H9 (cell line): ENCODE measurements around the gene KRT27. TPM values are rescaled to one million over a fixed set of nuclear protein-coding genes. Genes with fewer than 3 reads are reported as not detected.

Experiments used
- DNase-seq: peaks from one replicate; pipeline ENCODE4 v3.0.0-alpha.2; 2017
- H2AFZ ChIP-seq: one replicate; pipeline ENCODE4 v1.6.1; 2013; ENCODE audit warnings: mild to moderate bottlenecking, low read length, control low read depth, moderate library complexity
- H2AK5ac ChIP-seq: 2 replicates; pipeline ENCODE4 v1.6.1; 2013; ENCODE audit warnings: low read length, control low read depth, mixed read lengths; ENCODE audit not compliant: insufficient read length
- H2BK120ac ChIP-seq: one replicate; pipeline ENCODE4 v1.6.1; 2013; ENCODE audit warnings: low read depth, mild to moderate bottlenecking, low read length, control low read depth, inconsistent platforms; ENCODE audit not compliant: poor library complexity, severe bottlenecking
- H2BK12ac ChIP-seq: 2 replicates; pipeline ENCODE4 v1.6.1; 2013; ENCODE audit warnings: low read length, control low read depth, mixed read lengths, low read depth; ENCODE audit not compliant: insufficient read length
- H2BK15ac ChIP-seq: 2 replicates; pipeline ENCODE4 v1.6.1; 2013; ENCODE audit warnings: low read depth, low read length, control low read depth
- H2BK20ac ChIP-seq: one replicate; pipeline ENCODE4 v1.6.1; 2013; ENCODE audit warnings: low read depth, mild to moderate bottlenecking, low read length, control low read depth, inconsistent platforms; ENCODE audit not compliant: poor library complexity, severe bottlenecking
- H2BK5ac ChIP-seq: 2 replicates; pipeline ENCODE4 v1.6.1; 2013; ENCODE audit warnings: low read length, control low read depth, mixed read lengths; ENCODE audit not compliant: insufficient read length
- H3K14ac ChIP-seq: 2 replicates; pipeline ENCODE4 v1.6.1; 2013; ENCODE audit warnings: low read length, control low read depth; ENCODE audit not compliant: insufficient read depth
- H3K18ac ChIP-seq: 2 replicates; pipeline ENCODE4 v1.6.1; 2013; ENCODE audit warnings: low read depth, mild to moderate bottlenecking, mixed read lengths, low read length, control low read depth; ENCODE audit not compliant: insufficient read length
- H3K23ac ChIP-seq: 2 replicates; pipeline ENCODE4 v1.6.1; 2013; ENCODE audit warnings: low read length, control low read depth, mixed read lengths, low read depth; ENCODE audit not compliant: insufficient read length
- H3K23me2 ChIP-seq: 2 replicates; pipeline ENCODE4 v1.6.1; 2013; ENCODE audit warnings: low read depth, mild to moderate bottlenecking, mixed read lengths, low read length, control low read depth; ENCODE audit not compliant: insufficient read length, poor library complexity, severe bottlenecking
- H3K27ac ChIP-seq: 2 replicates; pipeline ENCODE4 v1.5.1; 2013; ENCODE audit warnings: low read length, control low read depth, mixed read lengths, low read depth; ENCODE audit not compliant: insufficient read length
- H3K27me3 ChIP-seq: 2 replicates; pipeline ENCODE4 v1.6.1; 2013; ENCODE audit warnings: low read length, control low read depth, inconsistent platforms; ENCODE audit not compliant: insufficient read depth
- H3K4ac ChIP-seq: 2 replicates; pipeline ENCODE4 v1.6.1; 2013; ENCODE audit warnings: low read depth, mild to moderate bottlenecking, control low read depth, inconsistent platforms, low read length, moderate library complexity
- H3K4me1 ChIP-seq: 2 replicates; pipeline ENCODE4 v1.6.1; 2013; ENCODE audit warnings: low read length, control low read depth, inconsistent platforms; ENCODE audit not compliant: insufficient read depth
- H3K4me2 ChIP-seq: 2 replicates; pipeline ENCODE4 v1.6.1; 2013; ENCODE audit warnings: low read length, control low read depth, mixed read lengths; ENCODE audit not compliant: insufficient read length, insufficient read depth
- H3K56ac ChIP-seq: 2 replicates; pipeline ENCODE4 v1.6.1; 2013; ENCODE audit warnings: low read depth, mild to moderate bottlenecking, mixed read lengths, low read length, control low read depth; ENCODE audit not compliant: insufficient read length
- H3K79me1 ChIP-seq: 2 replicates; pipeline ENCODE4 v1.6.1; 2013; ENCODE audit warnings: low read depth, mild to moderate bottlenecking, moderate library complexity, low read length, control low read depth, inconsistent platforms; ENCODE audit not compliant: insufficient read depth, poor library complexity, severe bottlenecking
- H3K79me2 ChIP-seq: 2 replicates; pipeline ENCODE4 v1.6.1; 2013; ENCODE audit warnings: low read length, control low read depth, inconsistent platforms; ENCODE audit not compliant: insufficient read depth
- H3K9ac ChIP-seq: 2 replicates; pipeline ENCODE4 v1.6.1; 2013; ENCODE audit warnings: low read length, control low read depth, mixed read lengths; ENCODE audit not compliant: insufficient read length; ENCODE audit errors: extremely low read depth
- H3K9me3 ChIP-seq: one replicate; pipeline ENCODE4 v1.6.1; 2013; ENCODE audit warnings: low read depth, low read length, inconsistent platforms; ENCODE audit not compliant: control insufficient read depth
- H3T11ph ChIP-seq: one replicate; pipeline ENCODE4 v1.6.1; 2013; ENCODE audit warnings: mild to moderate bottlenecking, low read length, control low read depth, inconsistent platforms
- H4K20me1 ChIP-seq: one replicate; pipeline ENCODE4 v1.6.1; 2013; ENCODE audit not compliant: control insufficient read depth, insufficient read length, insufficient read depth
- H4K5ac ChIP-seq: 2 replicates; pipeline ENCODE4 v1.6.1; 2013; ENCODE audit warnings: low read depth, mild to moderate bottlenecking, mixed read lengths, low read length, control low read depth; ENCODE audit not compliant: insufficient read length
- H4K8ac ChIP-seq: replicated peaks from 2 replicates; pipeline ENCODE4 v1.6.1; 2013; ENCODE audit warnings: low read length, control low read depth, mixed read lengths, low read depth; ENCODE audit not compliant: insufficient read length
- H4K91ac ChIP-seq: 2 replicates; pipeline ENCODE4 v1.6.1; 2013; ENCODE audit warnings: low read depth, mild to moderate bottlenecking, moderate library complexity, mixed read lengths, low read length, control low read depth; ENCODE audit not compliant: insufficient read length
- H3K27ac Mint-ChIP-seq, 3 experiments: 2 replicates in 2 of 3; 3 replicates in 1 of 3; pipeline ENCODE4 v1.8.0; 2020 to 2021; ENCODE audit warnings: mixed read lengths in 3 of 3, mild to moderate bottlenecking in 1 of 3, moderate library complexity in 1 of 3
- H3K27me3 Mint-ChIP-seq: 2 replicates; pipeline ENCODE4 v1.8.0; 2021; ENCODE audit warnings: low read depth, mild to moderate bottlenecking, moderate library complexity, mixed read lengths
- H3K36me3 Mint-ChIP-seq, 3 experiments: 2 replicates in 2 of 3; 3 replicates in 1 of 3; pipeline ENCODE4 v1.8.0; 2020 to 2021; ENCODE audit warnings: low read depth in 3 of 3, mixed read lengths in 3 of 3; ENCODE audit not compliant: insufficient read depth in 1 of 3
- H3K4me1 Mint-ChIP-seq, 2 experiments: 2 replicates each; pipeline ENCODE4 v1.8.0; 2020; ENCODE audit warnings: mixed read lengths in 2 of 2
- H3K4me3 Mint-ChIP-seq, 2 experiments: 2 replicates in 1 of 2; 3 replicates in 1 of 2; pipeline ENCODE4 v1.8.0; 2020 to 2021; ENCODE audit warnings: mild to moderate bottlenecking in 2 of 2, mixed read lengths in 2 of 2, moderate library complexity in 1 of 2
- H3K9me3 Mint-ChIP-seq, 2 experiments: 2 replicates in 1 of 2; 3 replicates in 1 of 2; pipeline ENCODE4 v1.8.0; 2020; ENCODE audit warnings: mild to moderate bottlenecking in 2 of 2, mixed read lengths in 2 of 2, moderate library complexity in 1 of 2
- WGBS: extraction: QIAGEN DNeasy Blood & Tissue Kit; methylation state at CpG from one replicate; pipeline ENCODE4 v1.1.7; 2013; ENCODE audit warnings: missing lambda C conversion rate, low lambda C conversion rate, mixed read lengths; ENCODE audit not compliant: insufficient read length; ENCODE audit errors: extremely low coverage; 5-methylcytosine and 5-hydroxymethylcytosine counted together
- total RNA-seq: library from RNA; stranded (reverse); gene quantifications from 2 replicates; pipeline ENCODE4 v1.2.1, GENCODE V29; 2021
- TF ChIP-seq, protein P1 (sequence below): fragments of 200-600 bp; sonication (generic); conservative IDR thresholded peaks from 3 replicates; pipeline ENCODE4 v1.8.0; 2021; ENCODE audit warnings: antibody characterized with exemption, mild to moderate bottlenecking

KRT27 gene
- total RNA-seq, 1 experiment from 2014 or later: not detected

DNA sequence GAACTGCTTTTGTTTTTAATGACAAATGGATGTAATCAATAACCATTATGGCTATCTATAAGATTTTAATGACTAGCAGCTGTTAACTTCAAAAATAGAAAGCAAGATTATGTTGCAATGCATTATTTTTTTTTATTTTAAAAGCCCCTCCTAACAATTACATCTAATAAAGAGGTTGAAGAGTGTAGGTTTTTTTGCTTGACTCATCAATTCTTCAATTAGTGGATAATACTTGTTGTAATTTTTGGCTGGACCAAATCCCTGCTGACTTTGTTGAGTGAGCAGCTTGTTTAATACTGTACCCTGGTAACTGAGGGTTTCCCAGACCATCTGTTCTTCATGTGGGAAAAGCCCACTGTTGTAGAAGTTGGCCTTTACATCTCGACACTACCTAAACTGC, 51.4 kb downstream of the KRT27 start:
- Histone ChIP-seq H2BK15ac (no peak overlapping the region), H4K91ac (no peak overlapping the region), H3K14ac (no peak overlapping the region), H3K23ac (no peak overlapping the region), H3K9ac (no peak overlapping the region), H4K8ac (no peak overlapping the region), H3K4me2 (no peak overlapping the region), H3K23me2 (no peaks in the 10 kb centered on the region), H3K27ac (no peak overlapping the region), H2AFZ (no peak overlapping the region), H2AK5ac (no peak overlapping the region), H3K9me3 (no peaks in the 10 kb centered on the region), H2BK5ac (no peak overlapping the region), H4K20me1 (no peaks in the 10 kb centered on the region), H3K79me2 (no peaks in the 10 kb centered on the region), H4K5ac (no peak overlapping the region), H2BK120ac (no peak overlapping the region), H3K18ac (no peak overlapping the region), H2BK20ac (no peak overlapping the region), H3K4ac (no peak overlapping the region), H3K79me1 (no peaks in the 10 kb centered on the region), H3K4me1 (no peaks in the 10 kb centered on the region), H3K56ac (no peak overlapping the region), H3K27me3 (no peaks in the 10 kb centered on the region), H3T11ph (no peak overlapping the region), H2BK12ac (no peak overlapping the region)
- Mint-ChIP-seq H3K4me3 (no peak overlapping the region), H3K27ac (no peak overlapping the region), H3K36me3 (no peaks in the 10 kb centered on the region), H3K9me3 (peaks cover 4 to 14% of the 10 kb centered on the region in 2 experiments; a peak in 4 of 5 replicates), H3K4me1 (no peaks in the 10 kb centered on the region), H3K27me3 (peaks cover 17% of the 10 kb centered on the region)
- TF ChIP-seq, protein P1, sequence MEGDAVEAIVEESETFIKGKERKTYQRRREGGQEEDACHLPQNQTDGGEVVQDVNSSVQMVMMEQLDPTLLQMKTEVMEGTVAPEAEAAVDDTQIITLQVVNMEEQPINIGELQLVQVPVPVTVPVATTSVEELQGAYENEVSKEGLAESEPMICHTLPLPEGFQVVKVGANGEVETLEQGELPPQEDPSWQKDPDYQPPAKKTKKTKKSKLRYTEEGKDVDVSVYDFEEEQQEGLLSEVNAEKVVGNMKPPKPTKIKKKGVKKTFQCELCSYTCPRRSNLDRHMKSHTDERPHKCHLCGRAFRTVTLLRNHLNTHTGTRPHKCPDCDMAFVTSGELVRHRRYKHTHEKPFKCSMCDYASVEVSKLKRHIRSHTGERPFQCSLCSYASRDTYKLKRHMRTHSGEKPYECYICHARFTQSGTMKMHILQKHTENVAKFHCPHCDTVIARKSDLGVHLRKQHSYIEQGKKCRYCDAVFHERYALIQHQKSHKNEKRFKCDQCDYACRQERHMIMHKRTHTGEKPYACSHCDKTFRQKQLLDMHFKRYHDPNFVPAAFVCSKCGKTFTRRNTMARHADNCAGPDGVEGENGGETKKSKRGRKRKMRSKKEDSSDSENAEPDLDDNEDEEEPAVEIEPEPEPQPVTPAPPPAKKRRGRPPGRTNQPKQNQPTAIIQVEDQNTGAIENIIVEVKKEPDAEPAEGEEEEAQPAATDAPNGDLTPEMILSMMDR: no peak
- no peak for DNase-seq
- WGBS: no CpG with 5 or more reads among the region's 1 CpG
